NCI-H460 (cell line): ENCODE measurements around the gene ALK. TPM values are rescaled to one million over a fixed set of nuclear protein-coding genes. Genes with fewer than 3 reads are reported as not detected.

ENCODE experiments used
- DNase-seq: peaks from one replicate; pipeline ENCODE4 v3.0.0-alpha.2; 2016; ENCODE audit warnings: low read depth; ENCODE audit errors: extremely low read depth
- total RNA-seq: library from RNA; depleted of rRNA; stranded (reverse); fragments of >200 nt; shearing (Covaris generic); gene quantifications from 2 replicates; pipeline ENCODE4 v1.2.3, GENCODE V29; 2014

Gene ALK
- total RNA-seq, 1 experiment from 2014 or later = 0.02 TPM

DNA sequence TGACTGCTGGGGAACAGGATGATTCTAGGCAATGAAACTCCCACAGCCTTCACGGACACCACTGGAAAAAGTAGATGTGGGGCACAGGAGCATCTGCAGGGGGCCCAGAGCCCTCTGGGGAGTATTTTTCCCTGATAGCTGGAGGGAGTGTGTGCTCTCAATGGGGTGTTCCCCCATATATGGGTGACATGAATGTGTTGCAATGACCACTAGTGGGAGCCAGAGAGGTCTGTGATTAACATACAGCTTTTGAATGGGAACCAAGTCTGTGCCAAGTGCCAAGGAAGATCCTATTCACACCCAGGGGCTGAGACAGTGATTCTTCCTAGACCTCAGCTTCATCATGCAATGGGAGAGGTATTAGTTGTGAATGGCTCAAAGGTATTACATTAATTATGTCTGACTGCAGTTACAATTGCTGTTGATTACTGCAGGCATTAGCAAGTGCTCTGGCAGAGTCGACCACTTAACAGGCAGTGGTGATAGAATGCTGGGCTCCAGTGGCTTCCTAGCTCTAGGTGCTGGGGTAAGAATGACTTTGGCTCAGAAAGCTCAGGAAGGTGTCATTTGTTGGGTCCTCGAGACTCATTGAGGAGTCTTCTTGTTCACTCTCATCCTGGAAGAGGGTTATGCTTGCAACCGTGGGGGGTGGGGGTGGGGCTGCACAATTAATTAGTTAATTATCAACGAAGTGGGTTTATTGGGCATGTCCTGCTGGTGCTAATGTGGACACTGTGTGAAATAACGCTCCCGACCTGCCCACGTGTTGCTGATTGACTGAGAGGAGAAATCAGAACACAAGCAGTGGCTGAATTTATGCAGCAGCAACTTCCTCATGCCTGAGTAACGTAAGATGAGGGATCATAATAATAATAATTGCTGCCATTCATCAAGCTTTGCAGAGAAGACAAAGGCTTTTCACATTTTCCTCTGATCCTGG is 612.0 kb downstream of the ALK start:
- DNase-seq = peak; percentile 57

DNA sequence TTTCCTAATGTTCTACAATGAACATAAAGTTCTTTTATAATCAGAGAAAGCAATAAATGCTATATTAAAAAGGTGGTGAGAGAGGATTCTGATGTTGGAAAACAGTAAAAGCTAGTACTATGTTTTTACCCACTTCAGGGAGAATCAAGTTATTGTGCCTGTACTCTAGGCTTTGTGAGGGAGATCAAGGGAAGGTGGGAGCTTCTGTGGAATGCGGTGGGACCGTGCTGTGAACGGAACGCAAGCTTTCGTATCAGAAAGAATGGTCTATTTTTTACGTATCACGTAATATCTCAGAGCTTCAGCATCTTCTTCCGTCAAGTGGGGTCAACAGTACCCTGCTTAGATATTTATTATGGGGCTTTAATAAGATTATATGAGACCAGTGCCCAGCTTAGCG is 613.0 kb downstream of the ALK start:
- no peak for DNase-seq

DNA sequence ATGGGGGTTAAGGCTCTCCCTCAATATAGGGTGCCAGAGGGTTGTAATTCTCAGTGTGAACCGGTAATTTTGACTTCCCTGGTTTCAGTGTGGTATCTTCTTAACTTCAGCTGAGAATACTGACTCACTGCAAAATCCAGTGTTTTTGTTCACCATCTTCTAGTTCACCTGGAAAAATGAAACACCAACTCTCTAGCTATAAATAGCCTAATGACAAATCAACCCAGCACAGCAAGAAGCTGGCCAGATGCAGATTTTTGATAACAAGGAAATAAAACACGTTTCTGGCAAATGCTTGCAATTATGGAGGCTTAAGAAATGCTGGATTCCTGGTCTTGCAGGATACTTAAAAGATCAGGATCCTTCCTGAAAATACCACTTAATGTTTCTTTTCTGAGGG is 613.9 kb downstream of the ALK start:
- DNase-seq = no peak

DNA sequence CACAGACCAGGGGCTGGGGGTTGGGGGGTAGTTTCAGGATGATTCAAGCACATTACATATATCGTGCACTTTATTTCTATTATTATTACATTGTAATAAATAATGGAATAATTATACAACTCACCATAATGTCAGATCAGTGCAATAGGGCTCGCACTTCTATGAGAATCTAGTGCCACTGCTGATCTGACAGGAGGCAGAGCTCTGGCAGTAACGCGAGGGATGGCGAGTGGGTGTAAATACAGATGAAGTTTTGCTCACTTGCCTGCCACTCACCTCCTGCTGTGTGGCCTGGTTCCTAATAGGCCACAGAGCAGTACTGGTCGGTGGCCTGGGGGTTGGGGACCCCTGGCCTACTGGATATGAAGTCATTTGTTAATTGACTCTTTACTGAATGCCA is 615.6 kb downstream of the ALK start:
- no peak for DNase-seq

DNA sequence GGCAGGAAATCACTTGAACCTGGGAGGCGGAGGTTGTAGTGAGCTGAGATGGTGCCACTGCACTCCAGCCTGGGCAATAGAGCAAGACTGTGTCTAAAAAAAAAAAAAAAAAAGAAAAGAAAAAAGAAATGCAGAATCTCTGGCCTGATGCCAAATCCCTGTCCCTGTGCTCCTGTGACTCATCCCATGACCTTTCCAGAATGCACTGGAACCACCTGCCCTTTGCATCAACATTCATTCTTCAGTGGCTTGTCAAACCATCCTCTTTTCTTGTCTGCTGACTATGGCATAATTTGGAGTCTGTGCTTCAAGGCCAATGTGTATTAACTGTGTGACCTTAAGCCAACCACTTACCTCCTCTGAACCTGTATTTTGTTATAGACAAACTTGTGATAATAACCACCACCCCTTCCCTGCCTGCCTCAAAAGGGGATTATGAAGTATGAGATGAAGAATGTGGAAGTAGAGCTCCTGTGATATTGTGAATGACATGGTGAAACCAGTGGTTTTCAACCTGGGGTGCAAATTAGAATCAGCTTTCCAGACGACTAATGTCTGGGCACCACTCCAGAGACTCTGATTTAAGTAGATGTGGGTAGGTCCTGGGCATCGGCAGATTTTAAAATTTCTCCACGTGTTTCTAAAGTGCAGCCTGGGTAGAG is 616.9 kb downstream of the ALK start:
- no peak for DNase-seq

DNA sequence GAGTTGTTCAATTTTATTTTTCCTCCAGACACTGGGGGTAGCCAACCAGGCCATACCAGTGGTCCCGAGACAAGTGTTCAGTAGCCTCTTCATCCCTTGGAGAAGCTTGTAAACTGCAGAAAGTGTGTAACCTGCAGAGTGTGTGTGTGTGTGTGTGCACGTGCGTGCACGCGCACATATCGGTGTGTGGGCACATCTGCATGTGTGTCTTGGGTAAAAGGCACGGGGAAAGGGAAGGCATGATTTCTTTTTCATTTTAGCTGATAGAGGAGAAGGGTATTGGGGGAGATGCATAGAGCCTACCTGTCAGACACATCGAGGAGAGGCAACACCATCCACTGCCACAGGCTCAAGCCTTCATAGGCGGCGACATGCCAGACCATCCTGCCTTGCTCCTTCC is 624.8 kb downstream of the ALK start:
- no peak for DNase-seq

DNA sequence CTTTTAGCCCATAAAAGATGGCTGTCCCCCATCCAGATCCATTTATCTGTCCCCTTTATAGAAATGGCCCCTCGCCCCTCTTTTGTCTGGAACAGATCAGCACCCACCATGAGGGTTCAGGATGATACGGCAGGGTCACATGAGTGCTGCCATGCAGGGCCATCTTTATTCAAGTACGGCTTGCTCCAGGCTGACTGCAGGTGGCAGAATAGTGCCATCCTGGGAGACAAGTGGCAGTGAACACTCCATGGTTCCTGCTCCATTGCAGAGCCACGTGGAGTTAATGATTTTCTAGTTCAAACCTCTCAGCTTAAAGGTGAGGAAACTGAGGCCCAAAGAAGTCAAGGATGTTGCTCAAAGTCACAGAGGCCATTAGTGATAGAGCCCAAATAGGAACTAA is 625.5 kb downstream of the ALK start:
- peak; percentile 12 for DNase-seq

DNA sequence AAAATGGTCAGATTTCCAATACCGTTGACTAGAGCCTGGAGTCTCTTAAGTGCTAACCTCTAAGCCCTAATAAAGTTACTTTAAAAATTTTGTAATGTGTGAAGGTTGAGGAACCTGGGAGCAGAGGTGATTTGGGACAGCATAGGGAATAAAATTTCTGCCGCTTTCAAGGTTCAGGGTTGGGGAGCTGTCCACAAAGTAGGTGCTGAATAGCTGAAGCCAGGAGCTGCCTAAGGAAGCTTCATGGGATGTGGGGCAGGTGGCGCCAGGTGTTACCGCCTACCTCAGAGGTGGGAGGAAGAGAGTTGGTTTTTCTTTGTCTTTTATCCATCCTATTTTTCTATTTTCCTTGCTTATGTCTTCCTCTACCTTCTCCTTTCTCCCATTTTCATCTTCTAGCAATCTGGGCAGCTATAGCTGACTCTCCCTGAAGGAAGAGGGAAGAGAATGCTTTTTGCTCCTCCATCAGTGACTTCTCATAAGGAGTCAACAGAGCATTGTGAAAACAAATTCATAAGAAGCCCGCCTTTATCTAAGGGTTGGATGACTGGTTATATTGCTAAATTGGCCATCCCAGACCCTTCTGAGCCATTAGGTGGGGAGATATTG is 627.5 kb downstream of the ALK start:
- peak; percentile 23 for DNase-seq

DNA sequence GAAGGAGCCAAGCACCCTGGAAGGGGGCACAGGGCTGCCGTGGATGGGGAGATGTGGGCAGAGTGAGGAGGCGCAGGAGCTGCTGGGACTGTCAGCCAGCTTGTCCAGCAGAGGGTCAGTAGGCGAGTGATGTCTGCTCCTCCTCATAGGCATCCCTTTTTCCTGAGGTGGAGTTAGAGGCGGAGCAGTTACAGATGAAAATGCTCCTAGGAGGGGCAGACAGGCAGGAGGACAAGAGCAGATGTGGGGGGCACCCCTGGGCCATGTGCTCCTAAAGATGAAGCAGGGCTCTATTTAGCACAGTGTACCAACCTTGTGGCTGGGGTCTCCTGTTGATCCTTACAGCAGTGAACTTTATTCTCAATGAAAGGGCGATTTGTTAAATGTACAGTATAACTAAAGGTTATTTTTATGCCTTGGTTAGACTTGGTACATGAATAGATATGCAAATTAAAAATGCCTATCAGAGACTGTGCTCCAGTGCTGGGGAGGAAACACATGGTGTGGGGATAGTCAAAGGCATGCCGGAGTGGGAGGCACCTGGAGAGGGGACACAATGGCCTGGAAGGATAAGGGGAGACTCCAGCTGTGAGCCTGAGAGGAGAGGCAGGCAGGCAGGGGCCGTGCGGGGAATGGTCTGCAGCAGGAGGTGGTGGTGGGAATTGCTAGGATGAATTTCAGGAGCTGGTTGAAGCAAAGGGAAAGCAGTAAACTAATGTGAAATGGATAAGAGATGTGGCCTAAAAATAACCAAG is 630.9 kb downstream of the ALK start:
- DNase-seq = no peak

DNA sequence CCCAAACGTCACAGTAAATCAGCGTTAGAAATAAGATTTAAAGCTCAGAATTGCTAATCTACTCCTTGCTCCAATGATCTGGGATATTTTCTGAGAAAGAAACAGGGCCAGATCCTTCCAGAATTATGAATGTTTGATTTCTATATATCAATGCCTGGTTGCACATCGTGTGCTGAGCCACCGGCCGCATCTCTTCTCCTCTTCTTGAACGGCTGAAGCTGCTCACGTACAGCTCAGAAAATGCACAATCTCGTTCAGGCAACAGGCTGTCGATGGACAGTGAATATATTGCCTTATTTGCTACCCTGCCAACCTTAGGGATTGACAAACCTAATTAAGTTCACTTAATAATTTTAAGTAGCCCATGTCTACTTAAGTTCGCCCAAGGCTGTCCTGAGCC is 636.7 kb downstream of the ALK start:
- DNase-seq = no peak

DNA sequence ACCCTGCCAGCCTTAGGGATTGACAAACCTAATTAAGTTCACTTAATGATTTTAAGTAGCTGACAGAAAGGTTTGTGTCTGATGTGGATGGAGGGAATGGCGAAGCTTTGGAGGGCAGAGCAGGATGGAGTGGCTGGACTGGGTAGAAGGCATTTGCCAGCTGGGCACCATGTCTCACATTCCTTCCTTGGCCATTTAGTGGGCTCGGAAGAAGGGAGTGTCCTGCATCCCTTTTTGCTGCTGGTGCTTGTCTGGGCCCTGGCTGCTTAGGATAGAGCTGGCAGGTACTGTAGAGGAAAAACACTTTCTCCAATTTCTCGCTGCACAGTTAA is 639.5 kb downstream of the ALK start:
- DNase-seq = no peak

DNA sequence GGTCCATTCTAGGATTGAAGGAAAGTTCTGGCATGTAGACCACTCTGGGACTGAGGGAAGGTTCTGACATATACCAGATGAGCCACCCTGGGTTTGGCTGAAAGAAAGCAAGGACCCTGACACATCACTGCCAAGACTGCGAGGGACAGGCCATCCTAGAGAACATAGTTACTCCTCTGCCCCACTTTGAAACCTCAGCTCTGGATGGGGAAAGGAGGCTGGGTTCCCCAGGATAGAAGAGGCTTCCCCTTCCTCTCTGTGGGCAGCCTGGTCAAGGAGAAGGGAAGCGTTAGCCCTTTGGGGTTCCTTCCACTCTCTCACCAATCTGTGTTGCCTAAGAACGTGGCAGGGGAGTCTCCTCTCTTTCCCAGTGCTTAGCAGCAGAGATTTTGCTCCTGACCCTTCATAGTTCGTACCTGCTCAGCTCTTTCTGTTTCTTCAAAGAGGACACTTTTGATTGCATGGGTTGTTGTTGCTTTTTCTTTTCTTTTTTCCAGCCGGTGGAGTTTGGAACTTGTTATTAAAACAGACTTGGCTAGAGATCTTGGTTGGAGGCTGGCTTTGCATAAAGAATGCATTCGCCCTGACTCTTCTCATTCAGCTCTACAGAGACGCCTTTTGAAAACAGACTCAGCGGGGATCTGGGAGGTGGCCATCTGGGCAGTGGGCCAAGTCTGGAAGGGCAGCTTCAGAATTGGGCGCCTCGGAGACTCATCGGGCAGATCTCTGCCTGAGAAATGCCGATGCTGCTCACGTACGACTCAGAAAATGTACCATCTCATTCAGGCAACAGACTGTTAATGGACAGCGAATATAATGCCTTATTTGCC is 640.1 kb downstream of the ALK start:
- DNase-seq = peak; percentile 9

DNA sequence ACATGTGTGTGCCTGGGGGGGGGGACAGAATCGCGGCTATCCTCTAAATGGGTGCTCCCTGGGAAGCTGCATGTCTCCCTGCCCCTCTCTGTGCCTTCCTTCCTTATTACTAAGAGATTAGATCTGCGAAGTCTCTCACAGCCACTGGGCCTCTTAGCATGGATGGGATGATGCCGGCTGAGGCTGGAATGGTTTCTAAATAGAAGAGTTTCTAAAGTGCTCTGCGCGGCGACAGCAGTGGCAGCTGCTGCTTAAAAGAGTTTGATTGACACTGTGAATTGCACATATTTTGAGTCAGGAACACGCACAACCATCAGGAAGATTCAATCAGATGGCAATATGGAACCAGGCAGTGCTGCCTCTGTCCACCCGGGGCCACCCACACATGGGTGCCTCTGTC is 642.4 kb downstream of the ALK start:
- no peak for DNase-seq

DNA sequence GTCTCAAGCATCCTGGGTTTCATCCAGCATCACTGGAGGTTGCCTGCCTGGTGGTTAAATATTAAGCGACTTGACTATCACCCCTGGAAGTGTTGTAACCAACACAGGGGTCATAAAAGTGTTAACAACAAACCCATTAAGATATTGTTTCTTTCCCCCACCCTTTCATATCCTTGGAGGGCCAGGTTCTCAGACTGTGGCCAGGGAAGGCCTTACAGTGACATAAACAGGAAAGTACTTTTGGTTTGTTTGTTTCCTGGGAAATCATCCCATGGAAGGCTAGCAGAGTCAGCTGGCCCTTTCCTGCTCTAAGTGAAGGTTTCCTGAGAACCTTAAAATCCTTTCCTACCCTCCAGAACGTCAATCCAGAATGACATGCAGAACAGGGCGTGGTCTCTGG is 645.2 kb downstream of the ALK start:
- DNase-seq = no peak

DNA sequence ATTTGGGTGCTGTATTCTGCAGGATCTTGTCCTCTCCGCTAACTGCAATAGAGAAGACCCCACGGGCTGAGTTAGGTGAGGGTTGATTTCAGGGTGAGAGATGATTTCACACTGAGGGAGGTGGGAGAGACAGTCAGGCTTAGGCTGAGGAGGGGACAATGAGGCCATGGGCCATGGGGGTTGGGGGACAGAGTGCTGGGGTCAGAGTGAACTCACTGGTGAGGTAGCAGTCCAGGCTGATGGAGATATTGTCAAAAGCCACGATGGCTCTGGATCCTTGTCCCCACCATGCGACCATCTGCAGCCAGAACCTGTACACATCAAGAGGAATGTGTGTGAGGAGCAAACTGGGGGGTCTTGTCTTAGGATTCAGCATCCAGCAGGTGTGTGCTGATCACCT is 646.2 kb downstream of the ALK start:
- no peak for DNase-seq

DNA sequence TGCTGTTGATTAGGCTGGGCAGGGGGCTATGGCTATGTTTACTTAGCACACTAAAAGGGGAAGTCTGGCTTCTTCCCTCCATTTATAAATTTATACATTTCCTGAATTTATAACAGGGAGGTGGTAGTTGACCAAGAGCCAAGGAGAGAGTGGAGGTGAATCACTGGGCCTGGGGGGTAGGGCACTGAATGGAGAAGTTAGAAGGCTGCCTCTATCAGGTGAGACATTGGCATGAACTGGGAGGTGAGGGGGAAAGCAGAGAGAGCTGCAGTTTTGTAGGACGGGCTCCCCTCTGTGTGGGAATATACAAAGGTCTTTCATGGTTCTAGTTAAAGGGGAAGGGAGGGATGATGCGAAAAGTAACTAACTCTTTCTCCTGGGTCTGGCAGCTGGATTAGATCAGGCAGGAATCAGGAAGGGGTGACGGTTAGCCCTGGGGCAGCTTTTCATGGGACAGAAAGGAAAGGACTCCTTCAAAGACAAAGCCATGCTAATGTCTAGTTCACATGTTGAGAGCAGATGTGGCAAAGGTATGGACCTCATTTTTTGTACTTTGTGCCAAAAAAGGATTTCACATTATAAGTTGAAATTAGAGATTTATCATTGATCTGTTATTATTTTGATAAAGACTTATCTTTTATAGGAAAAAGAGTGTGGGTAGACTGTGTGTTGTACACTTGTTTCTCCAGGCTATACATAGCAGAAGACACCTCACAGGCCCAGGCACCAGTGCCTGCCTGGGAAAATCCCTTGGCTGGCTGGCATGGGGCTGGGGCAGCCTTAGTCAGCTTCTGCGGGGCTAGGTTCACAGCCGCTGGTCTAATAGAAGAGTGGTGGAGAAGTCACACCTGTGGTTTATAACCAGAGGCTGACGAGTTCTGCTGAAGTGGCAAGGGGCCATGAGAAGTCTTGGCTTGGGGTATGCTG is 647.4 kb downstream of the ALK start:
- DNase-seq = no peak

DNA sequence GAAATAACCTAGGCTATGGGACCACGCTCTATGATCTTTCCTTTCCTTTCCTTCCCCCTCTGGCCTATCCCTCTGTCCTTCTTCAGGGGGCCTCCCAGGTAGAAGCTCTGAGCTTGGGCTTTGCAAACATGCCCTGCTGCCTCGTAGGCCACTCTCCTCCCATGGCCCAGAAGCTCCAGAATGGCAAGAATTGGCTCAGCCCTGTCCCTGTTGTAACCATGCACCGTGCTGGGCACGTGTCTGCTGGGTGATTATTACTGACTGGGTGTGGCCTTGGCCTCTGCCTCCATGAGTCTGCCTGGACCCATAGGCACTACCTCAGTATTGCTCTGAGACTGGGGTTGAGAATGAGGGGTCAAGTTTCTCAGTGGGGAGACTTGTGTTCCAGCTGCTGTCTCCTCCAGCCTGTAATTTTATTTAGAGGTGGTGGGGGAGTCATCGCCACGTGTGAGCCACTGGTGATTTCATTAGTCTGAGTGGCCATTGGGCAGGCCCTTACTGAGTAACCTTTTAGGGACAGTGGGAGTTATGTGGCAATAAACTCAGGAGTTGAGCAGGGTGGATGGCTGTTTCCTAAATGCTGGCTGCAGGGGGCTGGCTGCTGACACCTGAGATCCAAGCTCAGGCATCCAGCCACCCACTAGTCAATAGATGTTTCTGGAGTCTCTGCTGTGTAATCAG is 648.2 kb downstream of the ALK start:
- DNase-seq = no peak

DNA sequence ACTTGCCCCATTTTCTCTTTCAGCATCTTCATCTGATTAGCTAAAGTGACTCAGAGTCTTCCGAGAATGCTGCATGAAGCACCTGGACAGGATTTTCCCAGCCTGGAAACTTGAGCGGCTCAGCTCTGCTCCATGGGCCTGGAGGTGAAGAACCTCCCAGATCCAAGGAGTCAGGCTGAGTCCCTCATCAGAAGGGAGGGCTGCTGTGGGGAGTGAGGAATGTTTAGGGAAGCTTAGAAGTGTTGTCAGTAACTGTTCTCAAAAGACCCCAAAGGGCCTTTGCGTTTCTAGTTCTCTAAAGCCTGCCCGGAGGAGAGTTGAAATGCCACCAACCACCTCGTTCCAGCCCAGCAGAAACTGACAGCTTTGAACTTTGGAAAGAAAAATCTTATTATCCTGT is 649.1 kb downstream of the ALK start:
- no peak for DNase-seq

DNA sequence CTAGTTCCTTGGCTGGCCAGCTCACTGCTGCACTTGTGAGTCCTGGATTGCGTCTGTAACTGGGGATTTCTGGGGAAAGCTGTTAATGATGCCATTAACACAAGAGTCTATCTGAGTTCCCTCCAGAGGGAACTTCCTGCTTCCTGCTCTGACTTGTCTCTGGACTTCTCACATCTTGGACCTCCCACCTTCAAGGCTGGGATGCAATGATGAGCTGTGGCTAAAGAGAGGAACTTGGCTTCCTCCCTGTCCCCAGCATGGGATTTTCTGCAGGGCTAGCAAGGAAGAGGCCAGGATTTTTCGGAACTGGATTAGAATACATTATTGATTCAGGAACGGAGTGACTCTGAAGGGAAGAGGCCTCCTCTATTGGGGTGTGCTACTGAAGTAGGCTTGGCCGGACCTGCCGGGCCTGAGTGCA is 650.7 kb downstream of the ALK start:
- no peak for DNase-seq
